Omental fat pad (tissue), 4 donors: Measurements from ENCODE around the gene SRP14. TPM values are rescaled to one million over a fixed set of nuclear protein-coding genes. Genes with fewer than 3 reads are reported as not detected.
"Not testable (repeated sequence)": the region's sequence is repeated elsewhere in the genome, so short reads cannot be mapped to it uniquely, and the experiment has no call there.

Experiments
- ATAC-seq: fragments of 150-250 bp; one replicate; pipeline ENCODE4 v1.9.1; 2016; ENCODE audit warnings: mild to moderate bottlenecking, moderate library complexity; ENCODE audit not compliant: low FRiP score
- DNase-seq: peaks from one replicate; pipeline ENCODE4 v3.0.0-alpha.2; 2019; ENCODE audit warnings: low spot score
- CTCF ChIP-seq, 3 donors: fragments of 450-650 bp; IDR thresholded peaks; one replicate each; pipeline ENCODE4 v1.5.1; 2016 to 2017; ENCODE audit warnings: antibody characterized with exemption in 3 of 3, mild to moderate bottlenecking in 3 of 3, moderate library complexity in 2 of 3
- total RNA-seq, 4 donors: library from RNA; depleted of rRNA; stranded (reverse); fragments of >200 nt; gene quantifications; one replicate each; pipeline ENCODE4 v1.1.0, GENCODE V29; 2016

Gene SRP14
- total RNA-seq, 4 donors from 2014 or later: 276 to 299 (median 286) TPM

GRCh38 chr15:40043927-40044716, 5.1 kb upstream of the SRP14 start:
- no peak for DNase-seq
- no peak for TF ChIP-seq CTCF (IDR thresholded peaks at IDR 0.05)
- no peak for ATAC-seq

GRCh38 chr15:40042791-40043320, 3.9 kb upstream of the SRP14 start:
- ATAC-seq (no peak), DNase-seq (no peak)
- no peak for TF ChIP-seq CTCF (IDR thresholded peaks at IDR 0.05)

- DNase-seq (no peak), ATAC-seq (no peak)
- TF ChIP-seq CTCF (IDR thresholded peaks at IDR 0.05): no peak
Observed at GRCh38 chr15:40040770-40041169, 1.8 kb upstream of the SRP14 start.

- no peak for TF ChIP-seq CTCF (IDR thresholded peaks at IDR 0.05)
- DNase-seq (no peak), ATAC-seq (no peak)
Observed at GRCh38 chr15:40040293-40040635, 1.3 kb upstream of the SRP14 start.

GRCh38 chr15:40038275-40038637, 725 bp downstream of the SRP14 start:
- ATAC-seq: peak; percentile 28
- no peak for DNase-seq
- TF ChIP-seq CTCF (IDR thresholded peaks at IDR 0.05): no peak

- DNase-seq: no peak
- ATAC-seq: no peak
- TF ChIP-seq CTCF (IDR thresholded peaks at IDR 0.05): no peak
Observed at GRCh38 chr15:40037721-40038120, 1.3 kb downstream of the SRP14 start.

- not testable (repeated sequence) for DNase-seq, ATAC-seq
Observed at GRCh38 chr15:40035182-40035581, 3.8 kb downstream of the SRP14 start.
